Measurements from ENCODE around the gene PTRH1. TPM values are rescaled to one million over a fixed set of nuclear protein-coding genes. Genes with fewer than 3 reads are reported as not detected.
"Not testable (repeated sequence)": the region's sequence is repeated elsewhere in the genome, so short reads cannot be mapped to it uniquely, and the experiment has no call there.

PTRH1 gene
- polyA plus RNA-seq, 1 experiment, result 5.2 TPM

DNA sequence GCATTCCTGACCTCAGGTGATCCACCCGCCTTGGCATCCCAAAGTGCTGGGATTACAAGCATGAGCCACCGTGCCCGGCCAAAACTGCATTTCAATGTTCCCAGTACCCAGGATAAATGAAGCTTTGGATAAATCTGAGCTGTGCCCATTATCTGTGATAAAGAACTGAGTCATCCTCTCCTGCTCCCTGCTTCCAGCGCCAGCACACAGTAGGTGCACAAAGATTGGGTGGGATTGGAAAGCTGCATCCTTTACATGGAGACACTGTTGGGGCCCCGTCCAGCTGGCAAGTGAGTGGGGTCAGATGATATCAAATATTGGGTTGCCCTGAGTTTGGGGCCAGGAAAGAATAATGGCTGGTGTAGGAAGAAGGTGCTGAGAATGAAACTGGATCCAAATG lies 45.6 kb upstream of the PTRH1 start:
- TF ChIP-seq, protein P1, sequence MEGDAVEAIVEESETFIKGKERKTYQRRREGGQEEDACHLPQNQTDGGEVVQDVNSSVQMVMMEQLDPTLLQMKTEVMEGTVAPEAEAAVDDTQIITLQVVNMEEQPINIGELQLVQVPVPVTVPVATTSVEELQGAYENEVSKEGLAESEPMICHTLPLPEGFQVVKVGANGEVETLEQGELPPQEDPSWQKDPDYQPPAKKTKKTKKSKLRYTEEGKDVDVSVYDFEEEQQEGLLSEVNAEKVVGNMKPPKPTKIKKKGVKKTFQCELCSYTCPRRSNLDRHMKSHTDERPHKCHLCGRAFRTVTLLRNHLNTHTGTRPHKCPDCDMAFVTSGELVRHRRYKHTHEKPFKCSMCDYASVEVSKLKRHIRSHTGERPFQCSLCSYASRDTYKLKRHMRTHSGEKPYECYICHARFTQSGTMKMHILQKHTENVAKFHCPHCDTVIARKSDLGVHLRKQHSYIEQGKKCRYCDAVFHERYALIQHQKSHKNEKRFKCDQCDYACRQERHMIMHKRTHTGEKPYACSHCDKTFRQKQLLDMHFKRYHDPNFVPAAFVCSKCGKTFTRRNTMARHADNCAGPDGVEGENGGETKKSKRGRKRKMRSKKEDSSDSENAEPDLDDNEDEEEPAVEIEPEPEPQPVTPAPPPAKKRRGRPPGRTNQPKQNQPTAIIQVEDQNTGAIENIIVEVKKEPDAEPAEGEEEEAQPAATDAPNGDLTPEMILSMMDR (IDR thresholded peaks at IDR 0.05; ENCODE audit: low read depth, low read length), result no peak
- ChIA-PET POLR2A (interaction anchor here (0.7 kb wide), 1 partner anchor 113 kb away, joined by 3 read pairs; no protein-coding TSS in a partner anchor), CTCF (no interaction called here)
- no peak overlapping the region for H3K27ac ChIP-seq (ENCODE audit: low read depth, low read length)
- DNase-seq (ENCODE audit: low read depth, low spot score), result no peak
- H3K27me3 ChIP-seq (ENCODE audit: control insufficient read depth, insufficient read depth, low read length), result peaks cover 27% of the 10 kb centered on the region
- H3K4me3 ChIP-seq (ENCODE audit: low read depth, low read length), result no peak overlapping the region
- no peaks in the 10 kb centered on the region for H3K9me3 ChIP-seq (ENCODE audit: control insufficient read depth, insufficient read depth, low read length)

DNA sequence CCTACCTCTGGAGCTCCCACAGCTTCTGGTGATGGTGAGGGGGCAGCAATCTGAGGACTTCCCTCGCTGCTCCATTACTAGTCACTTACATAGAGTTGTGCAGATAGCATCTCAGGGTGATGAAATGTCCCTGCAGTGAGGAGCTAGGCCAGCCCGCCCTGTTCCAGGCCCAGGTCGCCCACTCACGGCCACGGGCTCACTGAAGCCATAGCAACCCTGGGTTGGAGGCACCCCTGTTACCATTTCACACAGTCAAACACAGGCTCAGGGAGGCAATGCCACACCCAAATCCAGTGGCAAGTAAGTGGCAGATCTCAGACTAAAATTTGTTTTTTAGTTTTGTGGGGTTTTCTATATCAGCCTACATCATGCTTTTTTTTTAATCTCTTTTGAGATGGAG lies 43.4 kb upstream of the PTRH1 start:
- no peak for DNase-seq (ENCODE audit: low read depth, low spot score)
- CTCF ChIA-PET, result no interaction called here
- Histone ChIP-seq H3K9me3 (ENCODE audit: control insufficient read depth, insufficient read depth, low read length) (no peaks in the 10 kb centered on the region), H3K27ac (ENCODE audit: low read depth, low read length) (no peak overlapping the region), H3K4me3 (ENCODE audit: low read depth, low read length) (no peak overlapping the region), H3K27me3 (ENCODE audit: control insufficient read depth, insufficient read depth, low read length) (peaks cover 38% of the 10 kb centered on the region)
- POLR2A ChIA-PET, result no interaction called here
- TF ChIP-seq, protein P1 (IDR thresholded peaks at IDR 0.05; ENCODE audit: low read depth, low read length), result no peak

DNA sequence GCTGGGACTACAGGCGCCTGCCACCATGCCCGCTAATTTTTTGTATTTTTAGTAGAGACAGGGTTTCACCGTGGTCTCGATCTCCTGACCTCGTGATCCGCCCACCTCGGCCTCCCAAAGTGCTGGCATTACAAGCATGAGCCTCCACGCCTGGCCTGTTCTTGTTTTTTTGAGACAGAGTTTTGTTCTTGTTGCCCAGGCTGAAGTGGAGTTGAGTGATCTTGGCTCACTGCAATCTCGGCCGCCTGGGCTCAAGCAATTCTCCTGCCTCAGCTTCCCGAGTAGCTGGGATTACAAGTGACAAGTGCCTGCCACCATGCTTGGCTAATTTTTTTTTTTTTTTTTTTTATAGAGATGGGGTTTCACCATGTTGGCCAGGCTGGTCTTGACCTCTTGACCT lies 41.3 kb upstream of the PTRH1 start:
- H3K27me3 ChIP-seq (ENCODE audit: control insufficient read depth, insufficient read depth, low read length), result peaks cover 36% of the 10 kb centered on the region
- DNase-seq (ENCODE audit: low read depth, low spot score); H3K4me3 ChIP-seq (ENCODE audit: low read depth, low read length); H3K27ac ChIP-seq (ENCODE audit: low read depth, low read length); H3K9me3 ChIP-seq (ENCODE audit: control insufficient read depth, insufficient read depth, low read length); CTCF ChIA-PET: not testable (repeated sequence)
- POLR2A ChIA-PET, result interaction anchor here (0.7 kb wide), 1 partner anchor 26 kb away, joined by 4 read pairs; no protein-coding TSS in a partner anchor

DNA sequence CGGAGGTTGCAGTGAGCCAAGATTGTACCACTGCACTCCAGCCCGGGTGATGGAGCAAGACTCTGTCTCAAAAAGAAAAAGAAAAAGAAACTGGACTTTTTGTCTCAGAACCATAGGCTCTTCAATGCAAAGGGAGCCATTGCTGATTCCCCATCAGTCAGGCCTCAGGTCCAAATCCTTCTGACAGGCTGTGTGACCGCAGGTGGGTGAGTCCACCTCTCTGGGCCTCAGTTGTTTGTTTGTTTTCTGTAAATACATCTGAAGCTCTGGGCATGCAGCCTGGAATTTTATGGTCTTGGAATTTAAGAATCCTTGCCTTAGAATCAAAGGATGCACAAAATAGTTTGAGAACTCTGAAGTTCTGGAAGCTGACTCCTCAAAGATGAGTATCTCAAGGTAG lies 40.8 kb upstream of the PTRH1 start:
- peaks cover 34% of the 10 kb centered on the region for H3K27me3 ChIP-seq (ENCODE audit: control insufficient read depth, insufficient read depth, low read length)
- DNase-seq (ENCODE audit: low read depth, low spot score), result no peak
- ChIA-PET POLR2A (interaction anchor here (0.7 kb wide), 1 partner anchor 25 kb away, joined by 4 read pairs; no protein-coding TSS in a partner anchor), CTCF (no interaction called here)
- H3K27ac ChIP-seq (ENCODE audit: low read depth, low read length), result no peak overlapping the region
- H3K4me3 ChIP-seq (ENCODE audit: low read depth, low read length), result no peak overlapping the region
- TF ChIP-seq, protein P1 (IDR thresholded peaks at IDR 0.05; ENCODE audit: low read depth, low read length), result no peak
- H3K9me3 ChIP-seq (ENCODE audit: control insufficient read depth, insufficient read depth, low read length), result no peaks in the 10 kb centered on the region

DNA sequence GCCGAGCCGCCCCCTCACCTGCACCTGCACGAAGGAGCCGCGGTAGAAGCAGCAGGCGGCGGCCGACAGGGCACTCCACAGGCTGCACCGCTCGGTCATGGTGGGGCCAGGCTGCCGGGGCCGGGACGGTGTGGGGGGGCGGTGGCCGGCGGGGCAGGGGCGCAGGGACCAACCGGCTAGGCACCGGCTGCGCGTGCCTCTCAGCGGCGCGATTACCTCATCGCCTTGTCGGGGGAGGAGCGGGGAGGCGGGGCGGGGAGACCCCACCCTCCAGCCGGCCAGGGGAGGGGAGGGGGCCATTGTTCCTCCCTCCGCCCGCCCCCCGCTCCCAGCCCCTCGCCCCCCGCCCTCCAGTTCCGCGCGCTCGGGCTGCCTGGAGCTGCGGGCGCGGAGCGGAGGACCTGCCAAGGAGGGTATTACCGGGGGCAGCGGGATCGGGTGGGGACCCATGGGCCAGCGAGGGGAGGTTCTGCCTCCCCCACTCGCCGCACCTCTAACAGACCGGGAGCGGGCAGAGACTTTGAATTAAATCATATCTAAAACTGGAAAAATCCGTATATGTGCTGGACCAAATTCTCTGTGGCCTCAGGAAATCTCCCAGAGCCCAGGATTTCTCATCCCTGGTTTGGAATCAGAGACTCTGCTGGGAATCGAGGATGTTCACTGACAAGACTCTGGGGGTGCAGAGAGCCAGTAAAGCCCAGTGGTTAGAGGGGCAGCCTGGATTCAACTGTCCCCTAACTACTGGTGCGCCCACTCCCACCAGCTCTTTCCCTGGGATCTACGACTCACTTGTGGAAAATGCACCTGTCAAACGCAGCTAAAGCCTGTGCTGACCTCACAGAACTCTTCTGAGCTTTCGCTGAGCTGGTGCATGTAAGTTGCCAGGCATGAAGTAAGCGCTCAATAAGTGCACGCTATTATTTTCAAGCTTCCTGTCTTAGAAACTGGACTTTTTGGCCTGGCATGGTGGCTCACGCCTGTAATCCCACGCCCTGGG lies 39.9 kb upstream of the PTRH1 start:
- TF ChIP-seq, protein P1 (IDR thresholded peaks at IDR 0.05; ENCODE audit: low read depth, low read length), result no peak
- Histone ChIP-seq H3K27me3 (ENCODE audit: control insufficient read depth, insufficient read depth, low read length) (peaks cover 31% of the 10 kb centered on the region), H3K9me3 (ENCODE audit: control insufficient read depth, insufficient read depth, low read length) (no peaks in the 10 kb centered on the region; the same call in 1 of the 2 replicates), H3K4me3 (ENCODE audit: low read depth, low read length) (no peak overlapping the region), H3K27ac (ENCODE audit: low read depth, low read length) (no peak overlapping the region)
- DNase-seq (ENCODE audit: low read depth, low spot score), result no peak
- POLR2A ChIA-PET, result no interaction called here
- CTCF ChIA-PET, result interaction anchor here (0.6 kb wide), 1 partner anchor 163 kb away, joined by 6 read pairs; no protein-coding TSS in a partner anchor

Data from AG04450 (cell line).